Epithelial cell of esophagus (primary cell): ENCODE measurements around the gene KCNJ15.

Experiments
- DNase-seq: peaks from one replicate; pipeline ENCODE4 v3.0.0; 2010; ENCODE audit warnings: low read depth
- H3K4me3 ChIP-seq: 2 replicates; pipeline ENCODE4 v1.5.1; 2011; ENCODE audit warnings: mild to moderate bottlenecking, low read length, control low read depth
- TF ChIP-seq, protein P1 (sequence below): IDR thresholded peaks from 2 replicates; pipeline ENCODE4 v1.5.1; 2011; ENCODE audit warnings: low read depth, mild to moderate bottlenecking, low read length, control low read depth, inconsistent platforms; ENCODE audit not compliant: insufficient read depth; ENCODE audit errors: missing control alignments

KCNJ15 gene

DNA sequence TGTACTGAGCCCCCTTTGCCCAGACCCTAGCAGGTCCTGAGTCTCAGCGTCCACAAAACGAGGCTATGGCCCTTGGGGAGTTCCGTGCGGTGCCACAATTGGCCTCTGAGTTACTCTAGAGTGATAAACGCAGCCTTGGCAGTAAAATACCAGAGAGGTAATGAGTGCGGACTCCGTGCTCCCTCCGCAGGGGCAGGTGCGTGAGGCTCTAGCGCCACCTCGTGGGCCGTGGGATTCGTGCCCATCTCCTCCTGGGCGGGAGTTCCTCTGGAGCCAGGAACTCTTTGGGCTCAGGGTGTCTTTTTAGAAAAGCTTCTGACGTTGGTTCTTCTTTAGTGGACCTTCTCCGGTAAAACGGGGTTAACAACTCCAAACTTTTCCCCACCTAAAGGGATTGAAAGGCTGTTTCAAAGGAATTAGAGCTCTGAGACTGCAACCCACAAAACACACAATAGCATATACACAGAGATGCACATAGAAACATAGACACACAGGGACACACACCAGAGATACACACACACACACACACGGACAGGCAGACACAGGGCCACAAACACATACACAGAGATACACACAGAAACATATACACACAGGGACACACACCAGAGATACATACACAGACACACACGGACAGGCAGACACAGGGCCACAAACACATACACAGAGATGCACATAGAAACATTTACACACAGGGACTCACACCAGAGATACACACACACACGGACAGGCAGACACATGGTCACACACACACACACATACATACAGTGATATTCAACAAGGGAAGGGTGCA is 99.4 kb downstream of the KCNJ15 start:
- peak; percentile 74 for DNase-seq
- H3K4me3 ChIP-seq: no peak overlapping the region
- TF ChIP-seq, protein P1, sequence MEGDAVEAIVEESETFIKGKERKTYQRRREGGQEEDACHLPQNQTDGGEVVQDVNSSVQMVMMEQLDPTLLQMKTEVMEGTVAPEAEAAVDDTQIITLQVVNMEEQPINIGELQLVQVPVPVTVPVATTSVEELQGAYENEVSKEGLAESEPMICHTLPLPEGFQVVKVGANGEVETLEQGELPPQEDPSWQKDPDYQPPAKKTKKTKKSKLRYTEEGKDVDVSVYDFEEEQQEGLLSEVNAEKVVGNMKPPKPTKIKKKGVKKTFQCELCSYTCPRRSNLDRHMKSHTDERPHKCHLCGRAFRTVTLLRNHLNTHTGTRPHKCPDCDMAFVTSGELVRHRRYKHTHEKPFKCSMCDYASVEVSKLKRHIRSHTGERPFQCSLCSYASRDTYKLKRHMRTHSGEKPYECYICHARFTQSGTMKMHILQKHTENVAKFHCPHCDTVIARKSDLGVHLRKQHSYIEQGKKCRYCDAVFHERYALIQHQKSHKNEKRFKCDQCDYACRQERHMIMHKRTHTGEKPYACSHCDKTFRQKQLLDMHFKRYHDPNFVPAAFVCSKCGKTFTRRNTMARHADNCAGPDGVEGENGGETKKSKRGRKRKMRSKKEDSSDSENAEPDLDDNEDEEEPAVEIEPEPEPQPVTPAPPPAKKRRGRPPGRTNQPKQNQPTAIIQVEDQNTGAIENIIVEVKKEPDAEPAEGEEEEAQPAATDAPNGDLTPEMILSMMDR: peak; percentile 98
